B cell (primary cell): Measurements from ENCODE around the gene CCM2. TPM values are rescaled to one million over a fixed set of nuclear protein-coding genes. Genes with fewer than 3 reads are reported as not detected.

Experiments used
- ATAC-seq: fragments of 200-7000 bp; cut with Tn5 transposase; one replicate; pipeline ENCODE4 v1.10.0; 2021; ENCODE audit warnings: low read depth, mild to moderate bottlenecking, moderate number of reproducible peaks, moderate library complexity
- CTCF ChIA-PET: fragments of 350-600 bp; sonication (Branson Sonifier 250); formaldehyde crosslinking; loops from one replicate; lab custom pipeline; 2021; ENCODE audit warnings: antibody characterized with exemption, inconsistent platforms; lab: Charles Lee
- POLR2A ChIA-PET: fragments of 350-600 bp; sonication (Branson Sonifier 250); formaldehyde crosslinking; loops from one replicate; lab custom pipeline; 2021; ENCODE audit warnings: antibody characterized with exemption; lab: Charles Lee
- DNase-seq: peaks from one replicate; pipeline ENCODE4 v3.0.0; 2013
- H2AFZ ChIP-seq: 2 replicates; pipeline ENCODE4 v1.6.1; 2012; ENCODE audit warnings: mild to moderate bottlenecking, low read depth, low read length; ENCODE audit not compliant: insufficient read depth, poor library complexity, severe bottlenecking
- H3K27ac ChIP-seq, 2 donors: 1 replicate in 1 of 2; 2 replicates in 1 of 2; pipeline ENCODE4 v1.5.1; 2012 to 2013; ENCODE audit warnings: low read length in 2 of 2, mild to moderate bottlenecking in 2 of 2, moderate library complexity in 1 of 2
- H3K27me3 ChIP-seq, 4 experiments: fragments of 200-600 bp in 1 of 4; sonication (generic) in 1 of 4; replicated peaks in 1 of 4; 1 replicate in 2 of 4; 2 replicates in 2 of 4; pipeline versions ENCODE4 v1.6.1 to v1.7.0; 2013 to 2016; ENCODE audit warnings: low read length in 3 of 4, mild to moderate bottlenecking in 2 of 4, mixed read lengths in 1 of 4, moderate library complexity in 1 of 4; ENCODE audit not compliant: insufficient read depth in 4 of 4, control insufficient read depth in 3 of 4; ENCODE audit errors: control extremely low read depth in 1 of 4
- H3K36me3 ChIP-seq, 2 experiments: replicated peaks in 1 of 2; 1 replicate in 1 of 2; 2 replicates in 1 of 2; pipeline versions ENCODE4 v1.6.1 to v1.7.1; 2013; ENCODE audit warnings: low read length in 1 of 2; ENCODE audit not compliant: insufficient read depth in 2 of 2, control insufficient read depth in 1 of 2; ENCODE audit errors: control extremely low read depth in 1 of 2, extremely low read depth in 1 of 2
- H3K4me1 ChIP-seq, 2 donors: fragments of 200-600 bp in 1 of 2; sonication (generic) in 1 of 2; 1 replicate in 1 of 2; 2 replicates in 1 of 2; pipeline versions ENCODE4 v1.5.1 to v1.6.1; 2013 to 2017; ENCODE audit warnings: low read length in 2 of 2; ENCODE audit not compliant: control insufficient read depth in 2 of 2, insufficient read depth in 2 of 2
- H3K4me2 ChIP-seq: replicated peaks from 2 replicates; pipeline ENCODE3; 2012; ENCODE audit warnings: mild to moderate bottlenecking, low read depth, low read length; ENCODE audit not compliant: poor library complexity, severe bottlenecking
- H3K4me3 ChIP-seq, 5 experiments: fragments of 200-600 bp in 1 of 5; sonication (generic) in 1 of 5; 1 replicate in 3 of 5; 2 replicates in 2 of 5; pipeline versions ENCODE4 v1.5.1 to v1.7.0; 2011 to 2016; ENCODE audit warnings: low read length in 4 of 5, mild to moderate bottlenecking in 4 of 5, low read depth in 2 of 5, control low read depth in 1 of 5, moderate library complexity in 1 of 5; ENCODE audit not compliant: insufficient read depth in 1 of 5; ENCODE audit errors: control extremely low read depth in 1 of 5, extremely low read depth in 1 of 5
- H3K79me2 ChIP-seq: fragments of 200-600 bp; sonication (generic); one replicate; pipeline ENCODE4 v1.6.0; 2016; ENCODE audit warnings: low read length; ENCODE audit not compliant: control insufficient read depth, insufficient read depth
- H3K9ac ChIP-seq: fragments of 200-600 bp; sonication (generic); 2 replicates; pipeline ENCODE4 v1.6.1; 2017; ENCODE audit warnings: mild to moderate bottlenecking, low read length, moderate library complexity
- H3K9me3 ChIP-seq, 3 donors: one replicate each; pipeline versions ENCODE4 v1.6.1 to v1.7.1; 2013; ENCODE audit warnings: low read length in 2 of 3; ENCODE audit not compliant: control insufficient read depth in 2 of 3, insufficient read depth in 1 of 3; ENCODE audit errors: control extremely low read depth in 1 of 3
- H4K20me1 ChIP-seq: 2 replicates; pipeline ENCODE4 v1.6.0; 2012; ENCODE audit warnings: mild to moderate bottlenecking, low read length; ENCODE audit not compliant: insufficient read depth, control insufficient read depth, poor library complexity, severe bottlenecking
- H3K27ac Mint-ChIP-seq: one replicate; pipeline ENCODE4 v1.8.0; 2021; ENCODE audit warnings: mixed read lengths
- H3K27me3 Mint-ChIP-seq: one replicate; pipeline ENCODE4 v1.8.0; 2021; ENCODE audit warnings: mixed read lengths
- H3K4me1 Mint-ChIP-seq: one replicate; pipeline ENCODE4 v1.8.0; 2021; ENCODE audit warnings: mixed read lengths
- H3K4me3 Mint-ChIP-seq: one replicate; pipeline ENCODE4 v1.8.0; 2021; ENCODE audit warnings: mixed read lengths
- H3K9me3 Mint-ChIP-seq: one replicate; pipeline ENCODE4 v1.8.0; 2022; ENCODE audit warnings: mixed read lengths; ENCODE audit not compliant: insufficient read depth
- EZH2 ChIP-seq: IDR thresholded peaks from 2 replicates; pipeline ENCODE4 v1.6.1; 2012; ENCODE audit warnings: borderline replicate concordance, low read depth, mild to moderate bottlenecking, moderate library complexity, low read length; ENCODE audit not compliant: insufficient read depth, poor library complexity, severe bottlenecking
- WGBS: methylation state at CpG from one replicate; pipeline ENCODE4 v1.1.5; 2013; ENCODE audit warnings: missing lambda C conversion rate; ENCODE audit not compliant: insufficient coverage; 5-methylcytosine and 5-hydroxymethylcytosine counted together
- intact Hi-C: fragments of 100-400 bp; cut with micrococcal nuclease; formaldehyde crosslinking; loops from one replicate; pipeline ENCODE4 v1.10.0; 2022
- polyA plus RNA-seq: library from polyadenylated mRNA; depleted of rRNA; stranded (reverse); fragments of >200 nt; gene quantifications from 2 replicates; pipeline ENCODE4 v1.2.3, GENCODE V29; 2012
- total RNA-seq, 2 donors: library from RNA; stranded (reverse); fragments of 120-200 nt in 1 of 2; gene quantifications; 1 replicate in 1 of 2; 2 replicates in 1 of 2; pipeline versions ENCODE4 v1.2.3 to v1.2.4, GENCODE V29; 2013 to 2022
- TF ChIP-seq, protein P1 (sequence below): fragments of 200-600 bp; IDR thresholded peaks from one replicate; pipeline ENCODE4 v1.8.0; 2022; ENCODE audit warnings: antibody characterized with exemption, mild to moderate bottlenecking

The CCM2 gene
- total and polyA plus RNA-seq, 2 donors (not counting 1 experiment from before 2014, with no cell fraction given) = 150 to 201 TPM

DNA sequence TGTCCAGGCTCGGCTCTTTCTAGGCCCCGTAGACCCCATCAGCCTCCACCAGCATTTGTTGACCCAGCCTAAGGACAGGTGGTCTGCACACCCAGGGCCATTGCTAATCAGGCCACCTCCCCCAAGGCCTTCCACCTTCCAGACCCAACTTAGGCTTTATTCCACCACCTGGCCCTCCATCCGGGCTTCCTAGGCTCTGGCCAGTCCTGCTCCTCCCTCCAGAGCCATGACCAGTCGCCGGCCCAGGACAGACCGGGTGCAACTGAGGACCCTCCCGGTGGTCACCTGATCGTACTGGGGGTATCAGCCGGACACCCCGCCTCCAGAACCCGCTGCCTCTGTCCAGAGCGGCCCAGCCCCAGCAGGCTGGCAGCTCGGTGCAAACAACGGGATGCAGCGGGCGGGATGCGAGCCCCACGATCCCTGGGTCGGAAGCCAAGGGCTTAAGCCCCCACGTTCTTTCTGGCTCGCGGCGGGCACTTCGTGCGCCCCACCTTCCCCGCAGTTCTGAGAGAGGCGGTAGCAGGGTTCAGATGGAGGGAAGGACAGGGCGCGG lies 88.2 kb downstream of the CCM2 start:
- Histone ChIP-seq H3K9me3 (peaks cover 0 to 4% (median 0%) of the 10 kb centered on the region in 3 donors), H2AFZ (peak overlapping the region; percentile 77), H3K79me2 (no peaks in the 10 kb centered on the region), H4K20me1 (no peaks in the 10 kb centered on the region), H3K36me3 (no peaks in the 10 kb centered on the region), H3K4me3 (no peak overlapping the region), H3K9ac (no peak overlapping the region), H3K27ac (no peak overlapping the region), H3K4me1 (peaks cover 14% of the 10 kb centered on the region in 2 donors), H3K4me2 (peak overlapping the region; percentile 94), H3K27me3 (peaks cover 0 to 26% (median 7%) of the 10 kb centered on the region in 4 experiments)
- intact Hi-C loops = no loop called here
- H3K4me3 Mint-ChIP-seq = peak overlapping the region; percentile 73
- peaks cover 3% of the 10 kb centered on the region for H3K9me3 Mint-ChIP-seq
- no peak for DNase-seq
- peaks cover 14% of the 10 kb centered on the region for H3K4me1 Mint-ChIP-seq
- no peak overlapping the region for H3K27ac Mint-ChIP-seq
- TF ChIP-seq EZH2 = no peak
- TF ChIP-seq, protein P1, sequence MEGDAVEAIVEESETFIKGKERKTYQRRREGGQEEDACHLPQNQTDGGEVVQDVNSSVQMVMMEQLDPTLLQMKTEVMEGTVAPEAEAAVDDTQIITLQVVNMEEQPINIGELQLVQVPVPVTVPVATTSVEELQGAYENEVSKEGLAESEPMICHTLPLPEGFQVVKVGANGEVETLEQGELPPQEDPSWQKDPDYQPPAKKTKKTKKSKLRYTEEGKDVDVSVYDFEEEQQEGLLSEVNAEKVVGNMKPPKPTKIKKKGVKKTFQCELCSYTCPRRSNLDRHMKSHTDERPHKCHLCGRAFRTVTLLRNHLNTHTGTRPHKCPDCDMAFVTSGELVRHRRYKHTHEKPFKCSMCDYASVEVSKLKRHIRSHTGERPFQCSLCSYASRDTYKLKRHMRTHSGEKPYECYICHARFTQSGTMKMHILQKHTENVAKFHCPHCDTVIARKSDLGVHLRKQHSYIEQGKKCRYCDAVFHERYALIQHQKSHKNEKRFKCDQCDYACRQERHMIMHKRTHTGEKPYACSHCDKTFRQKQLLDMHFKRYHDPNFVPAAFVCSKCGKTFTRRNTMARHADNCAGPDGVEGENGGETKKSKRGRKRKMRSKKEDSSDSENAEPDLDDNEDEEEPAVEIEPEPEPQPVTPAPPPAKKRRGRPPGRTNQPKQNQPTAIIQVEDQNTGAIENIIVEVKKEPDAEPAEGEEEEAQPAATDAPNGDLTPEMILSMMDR = no peak
- ChIA-PET POLR2A (interaction anchor here (0.7 kb wide), 1 partner anchor 109 kb away, joined by 3 read pairs; no protein-coding TSS in a partner anchor), CTCF (no interaction called here)
- 81% methylated on average over 19 of the region's 29 CpGs for WGBS
- peaks cover 9% of the 10 kb centered on the region for H3K27me3 Mint-ChIP-seq
- ATAC-seq = no peak

DNA sequence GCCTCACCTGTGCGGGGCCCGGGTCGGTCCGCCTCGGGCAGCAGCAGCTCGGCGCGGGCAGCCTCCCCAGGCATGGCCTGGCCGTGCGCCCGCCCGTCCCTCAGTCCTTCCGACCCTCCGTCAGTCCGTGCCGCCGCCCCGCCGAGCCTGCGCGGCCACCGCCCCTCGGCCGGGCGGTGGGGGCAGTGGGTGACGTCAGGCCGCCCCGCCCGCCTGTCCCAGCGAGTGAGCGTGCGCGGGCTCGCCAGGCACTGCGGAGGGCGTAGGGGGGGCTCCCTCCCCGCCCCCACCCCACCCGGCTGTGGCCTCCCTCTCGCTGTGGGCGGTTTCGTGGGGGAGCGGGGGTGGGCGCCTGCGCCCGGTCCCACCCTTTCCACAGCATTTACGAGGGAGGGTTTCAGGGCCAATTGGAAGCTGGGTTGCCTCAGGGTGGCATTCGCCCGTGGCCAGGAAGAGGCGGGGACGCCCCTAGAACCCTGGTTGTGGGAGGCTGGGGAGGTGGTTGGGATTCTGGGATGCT lies 88.9 kb downstream of the CCM2 start, which contains the start of gene NACAD:
NACAD (minus strand) TSS at position 149 of the 520 bp plus-strand sequence; CDS start at position 74, 75 bp downstream.
- peaks cover 9% of the 10 kb centered on the region for H3K27me3 Mint-ChIP-seq
- no peak for TF ChIP-seq EZH2
- TF ChIP-seq, protein P1 = no peak
- intact Hi-C loops = no loop called here
- peaks cover 14% of the 10 kb centered on the region for H3K4me1 Mint-ChIP-seq
- POLR2A ChIA-PET = interaction anchor here (0.7 kb wide), 1 partner anchor 110 kb away, joined by 3 read pairs; no protein-coding TSS in a partner anchor
- Histone ChIP-seq H3K9ac (peak within 1 kb of the TSS; percentile 63), H3K9me3 (peaks cover 0 to 4% (median 2%) of the 10 kb centered on the region in 3 donors), H3K27me3 (peaks cover 0 to 26% (median 7%) of the 10 kb centered on the region in 4 experiments), H3K79me2 (no peaks in the 10 kb centered on the region), H3K4me1 (peaks cover 14% of the 10 kb centered on the region in 2 donors), H3K27ac (no peak within 1 kb of the TSS), H3K4me3 (peak within 1 kb of the TSS in 4 of 5 experiments; percentile 39 to 53 (median 43)), H3K36me3 (no peaks in the 10 kb centered on the region), H3K4me2 (peak within 1 kb of the TSS; percentile 94), H2AFZ (peak within 1 kb of the TSS; percentile 77), H4K20me1 (no peaks in the 10 kb centered on the region)
- H3K27ac Mint-ChIP-seq = peak within 1 kb of the TSS; percentile 67
- 2% methylated on average over 42 of the region's 50 CpGs for WGBS
- DNase-seq = no peak
- peaks cover 3% of the 10 kb centered on the region for H3K9me3 Mint-ChIP-seq
- ATAC-seq = peak; percentile 70
- CTCF ChIA-PET = no interaction called here
- peak within 1 kb of the TSS; percentile 84 for H3K4me3 Mint-ChIP-seq
